ENCODE results near the gene GSC2. TPM values are rescaled to one million over a fixed set of nuclear protein-coding genes. Genes with fewer than 3 reads are reported as not detected.

Gene GSC2
- total and polyA plus RNA-seq, 9 donors: not detected

- Histone ChIP-seq H3K4me1 (ENCODE audit: control insufficient read depth, insufficient read depth, low read length) (no peaks in the 10 kb centered on the region), H3K4me3 (ENCODE audit: low read length) (no peak overlapping the region), H3K36me3 (ENCODE audit: control insufficient read depth, insufficient read depth, low read length) (no peaks in the 10 kb centered on the region), H3K9me3 (replicated peaks; ENCODE audit: control insufficient read depth, low read depth, low read length) (no peaks in the 10 kb centered on the region), H3K27ac (ENCODE audit: low read length) (no peak overlapping the region), H3K27me3 (ENCODE audit: control insufficient read depth, insufficient read depth, low read length) (peaks cover 65% of the 10 kb centered on the region)
- no peak for DNase-seq
- 54% methylated on average over 10 of the region's 10 CpGs for WGBS (ENCODE audit: insufficient coverage)
These were observed 1.5 kb upstream of the GSC2 start for GRCh38 chr22:19151329-19152191.

DNA sequence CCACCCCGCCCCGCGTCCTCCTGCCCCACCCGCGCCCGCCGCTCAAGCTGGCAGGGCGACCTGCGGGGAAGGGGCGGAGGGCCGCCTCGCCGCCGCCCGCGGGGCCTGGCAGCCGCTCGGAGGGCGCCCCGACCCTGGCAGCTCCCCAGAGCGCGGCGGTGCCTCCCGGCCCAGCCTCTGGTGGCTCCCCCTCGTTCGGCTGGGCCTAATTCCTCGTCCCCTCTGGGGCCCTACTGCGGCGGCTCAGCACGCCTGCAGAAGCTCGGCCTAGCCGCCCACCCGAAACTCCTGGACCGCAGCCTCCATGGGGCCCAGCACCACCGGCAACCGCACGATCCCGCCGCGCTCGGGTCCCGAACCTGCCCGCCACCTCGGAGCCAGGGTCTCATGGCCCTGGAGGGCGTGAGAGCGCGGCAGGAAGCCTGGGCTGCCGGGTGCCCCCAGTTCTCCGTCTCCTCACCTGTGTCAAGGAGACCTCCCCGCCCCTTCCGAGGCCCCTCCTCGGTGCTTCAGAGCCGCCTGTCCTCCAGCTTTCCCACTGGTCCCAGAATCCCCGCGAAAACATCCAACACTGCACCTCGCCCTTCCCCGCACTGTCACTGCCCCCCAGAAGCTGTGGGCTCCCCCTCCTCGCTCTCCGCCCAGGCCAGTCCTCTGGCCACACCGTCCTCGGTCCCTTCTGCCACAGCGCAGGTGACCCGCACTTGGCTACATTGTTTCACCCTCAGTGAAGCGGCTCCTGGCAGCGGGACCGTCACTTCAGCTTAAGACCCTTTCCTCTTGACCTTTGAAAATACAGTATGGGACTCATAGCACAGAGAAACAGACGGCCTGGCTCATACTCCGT, 613 bp upstream of the GSC2 start:
- 6% methylated on average over 63 of the region's 68 CpGs for WGBS (ENCODE audit: insufficient coverage)
- Histone ChIP-seq H3K9me3 (replicated peaks; ENCODE audit: control insufficient read depth, low read depth, low read length) (no peaks in the 10 kb centered on the region), H3K4me3 (ENCODE audit: low read length) (no peak overlapping the region), H3K4me1 (ENCODE audit: control insufficient read depth, insufficient read depth, low read length) (no peaks in the 10 kb centered on the region), H3K27me3 (ENCODE audit: control insufficient read depth, insufficient read depth, low read length) (peaks cover 68% of the 10 kb centered on the region), H3K27ac (ENCODE audit: low read length) (no peak overlapping the region), H3K36me3 (ENCODE audit: control insufficient read depth, insufficient read depth, low read length) (no peaks in the 10 kb centered on the region)
- DNase-seq: no peak

DNA sequence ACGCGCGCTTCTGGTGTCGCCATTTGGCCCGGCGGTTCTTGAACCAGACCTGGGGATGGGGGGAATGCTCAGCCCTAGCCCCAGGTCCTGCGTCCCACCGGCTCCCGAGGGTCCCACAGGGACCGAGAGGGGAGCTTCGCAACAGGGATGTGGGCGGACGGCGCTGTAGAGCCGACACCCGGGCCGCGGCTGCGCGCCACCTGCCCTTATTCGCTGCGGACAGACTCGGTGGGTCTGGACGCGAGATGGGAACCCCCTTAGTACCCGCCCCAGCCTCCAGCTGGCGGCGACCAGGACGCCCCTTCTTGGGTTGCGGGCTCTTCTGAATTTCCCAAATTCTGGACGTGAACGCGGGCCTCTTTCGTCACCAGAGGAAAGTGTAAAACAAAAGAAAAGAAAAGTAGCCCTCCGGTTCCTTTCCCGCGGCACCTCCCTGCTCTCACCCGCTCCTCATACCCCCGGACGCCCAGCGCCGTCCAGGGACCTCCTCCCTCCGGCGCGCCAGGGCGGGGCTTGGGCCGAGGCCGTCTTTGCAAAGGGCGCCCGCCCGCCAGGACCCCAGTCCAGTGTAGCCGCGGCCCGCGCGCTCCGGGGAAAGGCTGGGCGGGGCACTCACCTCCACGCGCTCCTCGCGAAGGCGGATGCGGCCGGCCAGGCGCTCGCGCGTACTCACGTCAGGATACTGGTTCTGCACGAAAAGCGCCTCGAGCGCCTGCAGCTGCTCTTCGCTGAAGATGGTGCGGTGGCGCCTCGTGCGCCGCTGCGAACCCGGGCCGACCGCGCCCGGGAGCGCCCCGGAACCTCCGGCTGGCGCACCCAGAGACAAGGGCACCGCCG, 827 bp downstream of the GSC2 start:
- no peaks in the 10 kb centered on the region for H3K9me3 ChIP-seq (replicated peaks; ENCODE audit: control insufficient read depth, low read depth, low read length)
- no peak overlapping the region for H3K27ac ChIP-seq (ENCODE audit: low read length)
- H3K4me1 ChIP-seq (ENCODE audit: control insufficient read depth, insufficient read depth, low read length): no peaks in the 10 kb centered on the region
- peaks cover 66% of the 10 kb centered on the region for H3K27me3 ChIP-seq (ENCODE audit: control insufficient read depth, insufficient read depth, low read length)
- H3K36me3 ChIP-seq (ENCODE audit: control insufficient read depth, insufficient read depth, low read length): no peaks in the 10 kb centered on the region
- no peak overlapping the region for H3K4me3 ChIP-seq (ENCODE audit: low read length)
- 1% methylated on average over 91 of the region's 92 CpGs for WGBS (ENCODE audit: insufficient coverage)
- DNase-seq: no peak

GRCh38 chr22:19148417-19149046, 1.6 kb downstream of the GSC2 start:
- H3K4me1 ChIP-seq (ENCODE audit: control insufficient read depth, insufficient read depth, low read length): peaks cover 7% of the 10 kb centered on the region
- DNase-seq: no peak
- peaks cover 64% of the 10 kb centered on the region for H3K27me3 ChIP-seq (ENCODE audit: control insufficient read depth, insufficient read depth, low read length)
- no peaks in the 10 kb centered on the region for H3K36me3 ChIP-seq (ENCODE audit: control insufficient read depth, insufficient read depth, low read length)
- H3K4me3 ChIP-seq (ENCODE audit: low read length): no peak overlapping the region
- WGBS (ENCODE audit: insufficient coverage): 12% methylated on average over 9 of the region's 33 CpGs
- no peak overlapping the region for H3K27ac ChIP-seq (ENCODE audit: low read length)
- no peaks in the 10 kb centered on the region for H3K9me3 ChIP-seq (replicated peaks; ENCODE audit: control insufficient read depth, low read depth, low read length)

DNA sequence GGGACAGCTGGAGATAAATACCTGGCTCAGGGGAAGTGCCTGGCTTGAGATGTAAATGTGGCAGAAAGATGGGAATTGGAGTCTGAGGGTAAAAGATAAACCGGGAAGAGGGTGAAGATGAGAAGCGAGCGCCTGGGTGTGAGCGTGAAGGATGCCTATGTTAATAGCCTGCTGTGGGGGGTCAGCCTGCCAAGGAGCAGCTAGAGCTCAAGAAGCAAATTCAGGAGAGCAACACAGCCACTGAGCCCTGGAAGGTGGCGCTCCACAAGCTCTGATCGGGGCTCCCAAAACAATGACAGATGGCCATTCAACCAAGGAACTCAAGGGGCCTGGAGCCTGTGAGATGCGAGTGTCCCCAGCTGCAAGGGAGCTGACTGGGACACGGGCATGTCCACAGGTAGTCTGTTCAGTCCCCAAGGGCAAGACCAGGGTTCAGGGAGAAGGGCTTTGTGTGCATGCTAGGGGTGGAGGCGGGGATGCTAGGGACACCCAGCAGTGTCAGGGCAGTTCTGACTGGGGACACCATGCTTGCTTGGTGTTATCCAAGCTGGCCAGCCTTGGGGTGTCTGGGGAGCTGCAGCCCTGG, 2.8 kb downstream of the GSC2 start:
- H3K27me3 ChIP-seq (ENCODE audit: control insufficient read depth, insufficient read depth, low read length): peaks cover 53% of the 10 kb centered on the region
- H3K4me3 ChIP-seq (ENCODE audit: low read length): no peak overlapping the region
- H3K9me3 ChIP-seq (replicated peaks; ENCODE audit: control insufficient read depth, low read depth, low read length): no peaks in the 10 kb centered on the region
- WGBS (ENCODE audit: insufficient coverage): 18% methylated on average over 9 of the region's 9 CpGs
- H3K4me1 ChIP-seq (ENCODE audit: control insufficient read depth, insufficient read depth, low read length): peaks cover 11% of the 10 kb centered on the region
- no peak for DNase-seq
- H3K36me3 ChIP-seq (ENCODE audit: control insufficient read depth, insufficient read depth, low read length): peaks cover 4% of the 10 kb centered on the region
- H3K27ac ChIP-seq (ENCODE audit: low read length): no peak overlapping the region

GRCh38 chr22:19146215-19146968, 3.7 kb downstream of the GSC2 start:
- H3K4me1 ChIP-seq (ENCODE audit: control insufficient read depth, insufficient read depth, low read length): peaks cover 11% of the 10 kb centered on the region
- H3K27me3 ChIP-seq (ENCODE audit: control insufficient read depth, insufficient read depth, low read length): peaks cover 44% of the 10 kb centered on the region
- no peak overlapping the region for H3K4me3 ChIP-seq (ENCODE audit: low read length)
- WGBS (ENCODE audit: insufficient coverage): 68% methylated on average over 7 of the region's 11 CpGs
- H3K36me3 ChIP-seq (ENCODE audit: control insufficient read depth, insufficient read depth, low read length): peaks cover 12% of the 10 kb centered on the region
- H3K9me3 ChIP-seq (replicated peaks; ENCODE audit: control insufficient read depth, low read depth, low read length): no peaks in the 10 kb centered on the region
- H3K27ac ChIP-seq (ENCODE audit: low read length): no peak overlapping the region
- DNase-seq: no peak

GRCh38 chr22:19143967-19144400, 6.1 kb downstream of the GSC2 start:
- H3K27me3 ChIP-seq (ENCODE audit: control insufficient read depth, insufficient read depth, low read length): peaks cover 28% of the 10 kb centered on the region
- H3K4me3 ChIP-seq (ENCODE audit: low read length): peak overlapping the region; percentile 67
- under 1% methylated on average over 13 of the region's 17 CpGs for WGBS (ENCODE audit: insufficient coverage)
- H3K36me3 ChIP-seq (ENCODE audit: control insufficient read depth, insufficient read depth, low read length): peaks cover 36% of the 10 kb centered on the region
- peaks cover 11% of the 10 kb centered on the region for H3K4me1 ChIP-seq (ENCODE audit: control insufficient read depth, insufficient read depth, low read length)
- no peak for DNase-seq
- no peaks in the 10 kb centered on the region for H3K9me3 ChIP-seq (replicated peaks; ENCODE audit: control insufficient read depth, low read depth, low read length)
- H3K27ac ChIP-seq (ENCODE audit: low read length): peak overlapping the region; percentile 36

GRCh38 chr22:19143212-19143611, 6.9 kb downstream of the GSC2 start:
- 87% methylated on average over 4 of the region's 5 CpGs for WGBS (ENCODE audit: insufficient coverage)
- Histone ChIP-seq H3K27me3 (ENCODE audit: control insufficient read depth, insufficient read depth, low read length) (peaks cover 20% of the 10 kb centered on the region), H3K4me3 (ENCODE audit: low read length) (no peak overlapping the region), H3K27ac (ENCODE audit: low read length) (no peak overlapping the region), H3K9me3 (replicated peaks; ENCODE audit: control insufficient read depth, low read depth, low read length) (no peaks in the 10 kb centered on the region), H3K36me3 (ENCODE audit: control insufficient read depth, insufficient read depth, low read length) (peaks cover 44% of the 10 kb centered on the region), H3K4me1 (ENCODE audit: control insufficient read depth, insufficient read depth, low read length) (peaks cover 11% of the 10 kb centered on the region)
- no peak for DNase-seq

- H3K4me1 ChIP-seq (ENCODE audit: control insufficient read depth, insufficient read depth, low read length): peaks cover 11% of the 10 kb centered on the region
- peaks cover 52% of the 10 kb centered on the region for H3K36me3 ChIP-seq (ENCODE audit: control insufficient read depth, insufficient read depth, low read length)
- 97% methylated on average over 4 of the region's 9 CpGs for WGBS (ENCODE audit: insufficient coverage)
These were observed 7.7 kb downstream of the GSC2 start for GRCh38 chr22:19142394-19142793.

More at GRCh38 chr22:19142394-19142793, 7.7 kb downstream of the GSC2 start:
- no peak overlapping the region for H3K4me3 ChIP-seq (ENCODE audit: low read length)
- H3K27me3 ChIP-seq (ENCODE audit: control insufficient read depth, insufficient read depth, low read length): peaks cover 12% of the 10 kb centered on the region
- no peak for DNase-seq
- no peak overlapping the region for H3K27ac ChIP-seq (ENCODE audit: low read length)
- no peaks in the 10 kb centered on the region for H3K9me3 ChIP-seq (replicated peaks; ENCODE audit: control insufficient read depth, low read depth, low read length)
